ENCODE results near the gene MRPL44.

DNA sequence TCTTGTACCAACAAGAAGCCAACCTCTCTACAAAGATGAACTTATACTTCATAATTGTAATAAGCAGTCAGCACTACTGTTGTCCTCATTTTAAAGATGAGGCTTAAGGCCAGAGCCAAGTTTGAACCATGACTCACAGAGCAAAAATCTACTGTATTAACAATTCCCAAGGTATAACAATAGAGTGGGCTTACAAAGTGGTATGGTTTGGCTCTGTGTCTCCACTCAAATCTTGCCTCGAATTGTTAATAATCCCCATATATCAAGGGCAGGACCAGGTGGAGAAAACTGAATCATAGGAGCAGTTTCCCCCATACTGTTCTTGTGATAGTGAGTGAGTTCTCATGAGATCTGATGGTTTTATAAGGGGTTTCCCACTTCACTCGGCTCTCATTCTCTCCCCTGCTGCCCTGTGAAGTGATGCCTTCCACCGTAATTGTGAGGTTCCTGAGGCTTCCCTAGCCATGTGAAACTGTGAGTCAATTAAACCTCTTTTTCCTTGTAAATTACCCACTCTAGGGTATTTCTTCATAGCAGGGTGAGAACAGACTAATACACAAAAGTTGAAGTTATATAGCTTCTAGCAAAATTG, 19.5 kb downstream of the MRPL44 start:
- no peak for TF ChIP-seq CTCF (IDR thresholded peaks at IDR 0.05; ENCODE audit: low read depth, low read length)
- TF ChIP-seq EZH2phosphoT487 (IDR thresholded peaks at IDR 0.05; ENCODE audit: low read depth): no peak

Data from OCI-LY3 (cell line).